OCI-M2 (cell line): ENCODE measurements around the gene MIEF1.
"Not testable (repeated sequence)": the region's sequence is repeated elsewhere in the genome, so short reads cannot be mapped to it uniquely, and the experiment has no call there.

ENCODE experiments used
- DNase-seq: peaks from one replicate; lab custom pipeline; 2025; ENCODE audit not compliant: unreplicated experiment; lab: John Stamatoyannopoulos, UW

The MIEF1 gene

DNA sequence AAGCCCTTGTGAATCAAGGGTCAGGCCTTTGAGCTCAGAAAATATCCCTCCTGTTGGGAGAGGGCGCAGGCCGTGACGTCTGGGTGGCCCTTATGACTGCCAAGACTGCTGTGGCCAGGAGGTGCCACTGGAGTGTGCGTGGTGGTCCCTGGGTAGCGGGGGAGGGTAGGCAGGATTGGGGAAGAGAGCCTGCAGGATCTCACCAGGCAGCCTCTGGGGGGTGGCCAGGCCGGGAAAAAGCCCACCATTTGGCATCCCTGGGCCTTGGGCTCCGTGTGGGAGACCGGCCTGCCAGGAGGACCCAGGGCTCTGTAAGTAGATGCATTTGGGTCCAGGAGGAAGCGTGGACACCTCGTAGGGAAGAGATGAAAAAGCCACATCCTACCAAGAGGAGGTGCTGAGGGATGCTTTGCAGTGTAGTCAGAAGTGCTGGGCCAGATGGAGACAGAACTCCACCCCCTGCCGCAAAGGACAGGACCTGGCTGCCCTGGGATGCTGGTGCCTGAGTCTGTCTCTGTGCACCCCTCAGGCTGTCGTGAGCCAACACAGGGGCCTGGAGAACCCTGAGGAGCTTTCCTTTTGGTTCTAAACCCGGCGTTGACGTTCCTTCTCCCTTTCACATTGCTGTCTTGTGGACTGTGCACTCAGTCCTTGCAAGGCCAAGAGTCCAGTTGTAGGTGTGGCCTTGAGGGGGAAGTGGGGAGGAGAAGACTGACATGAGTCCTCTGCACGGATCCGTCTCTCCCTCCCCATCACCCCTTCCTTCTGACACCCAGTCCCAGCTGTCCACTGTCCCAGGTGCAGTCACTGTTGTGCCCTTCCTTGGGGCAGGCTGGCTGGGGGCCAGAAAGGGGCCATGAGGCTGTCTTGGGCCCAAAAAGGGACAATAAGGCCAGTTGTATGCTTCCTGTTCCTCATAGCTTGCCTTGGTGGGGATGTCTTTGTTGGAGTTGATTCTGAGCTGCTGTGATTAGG, 12.7 kb upstream of the MIEF1 start:
- no peak for DNase-seq

- no peak for DNase-seq
These were observed 11.8 kb upstream of the MIEF1 start for GRCh38 chr22:39490135-39490798.

DNA sequence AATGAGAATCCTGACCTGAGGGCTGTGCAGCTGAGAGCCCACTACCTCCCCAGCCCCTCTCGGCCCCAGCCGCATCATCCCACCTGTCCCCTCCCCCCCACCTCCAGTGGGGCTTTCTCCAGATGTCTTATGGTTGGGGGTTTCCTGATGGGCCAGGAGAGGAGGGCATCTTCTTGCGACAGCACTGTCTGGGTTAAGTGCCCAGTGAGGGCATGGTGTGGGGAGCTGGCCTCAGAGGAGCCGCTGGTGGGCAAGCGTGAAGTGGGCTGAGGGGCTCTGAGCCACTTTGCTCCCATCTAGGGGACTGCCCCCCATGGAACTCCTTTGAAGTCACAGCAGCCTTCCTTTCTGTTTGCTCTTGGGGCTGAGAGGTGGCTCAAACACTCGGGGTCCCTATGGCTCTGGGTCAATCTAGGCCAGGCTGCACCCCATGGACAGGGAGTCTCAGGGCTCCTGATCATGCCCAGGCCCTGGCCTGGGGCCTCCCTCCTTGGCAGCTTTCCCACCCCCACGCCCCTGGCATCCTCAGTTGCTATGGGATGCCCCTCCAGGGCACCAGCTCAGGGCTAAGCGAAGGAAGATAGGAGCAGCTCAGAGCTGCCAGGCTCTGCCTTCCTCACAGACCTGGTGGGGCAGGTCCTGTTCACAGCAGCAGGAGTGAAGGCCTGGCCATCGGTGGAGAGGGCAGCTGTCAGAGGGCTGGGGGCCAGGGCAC, 11.0 kb upstream of the MIEF1 start:
- DNase-seq: no peak

GRCh38 chr22:39491696-39492095, 10.4 kb upstream of the MIEF1 start:
- DNase-seq: no peak

DNA sequence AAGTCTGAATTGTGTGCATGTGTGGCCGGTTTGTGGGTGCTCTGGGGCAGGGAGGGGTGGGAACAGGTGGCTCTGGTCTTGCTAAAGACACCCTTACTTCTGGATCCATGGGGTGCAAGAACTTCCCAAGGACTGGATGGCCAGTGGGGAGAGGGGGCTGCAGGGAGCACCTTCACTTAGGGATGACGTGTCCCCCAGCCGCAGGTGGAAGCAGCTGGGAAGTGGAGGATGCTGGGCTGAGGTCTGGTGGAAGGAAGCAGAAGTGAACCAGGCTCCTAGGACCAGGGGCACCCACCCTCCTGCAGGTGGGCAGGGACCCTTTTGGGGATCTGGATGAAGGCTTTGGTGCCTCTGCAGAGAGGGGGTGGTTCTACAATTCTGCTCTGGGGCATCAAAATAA, 9.9 kb upstream of the MIEF1 start:
- DNase-seq: no peak

DNA sequence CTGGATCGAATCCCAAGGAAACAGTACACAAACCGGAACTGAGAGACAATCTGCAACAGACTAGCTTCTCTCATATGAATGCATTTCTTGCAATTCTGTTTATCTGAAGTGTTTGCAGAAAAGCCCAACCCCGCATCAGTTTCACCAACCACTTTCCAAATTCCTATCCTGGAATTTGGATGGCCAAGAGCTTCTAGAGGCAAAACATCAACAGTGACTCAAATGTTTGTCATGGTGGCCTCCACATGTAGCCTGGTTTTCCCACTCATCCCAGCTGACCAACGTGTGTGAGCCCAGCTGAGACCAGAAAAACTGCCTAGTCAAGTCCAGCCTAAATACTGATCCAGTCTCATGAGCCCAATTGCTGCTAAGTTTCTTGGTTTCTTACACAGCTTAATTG, 8.3 kb upstream of the MIEF1 start:
- DNase-seq: no peak

- no peak for DNase-seq
These were observed 7.5 kb upstream of the MIEF1 start for GRCh38 chr22:39494471-39495120.

DNA sequence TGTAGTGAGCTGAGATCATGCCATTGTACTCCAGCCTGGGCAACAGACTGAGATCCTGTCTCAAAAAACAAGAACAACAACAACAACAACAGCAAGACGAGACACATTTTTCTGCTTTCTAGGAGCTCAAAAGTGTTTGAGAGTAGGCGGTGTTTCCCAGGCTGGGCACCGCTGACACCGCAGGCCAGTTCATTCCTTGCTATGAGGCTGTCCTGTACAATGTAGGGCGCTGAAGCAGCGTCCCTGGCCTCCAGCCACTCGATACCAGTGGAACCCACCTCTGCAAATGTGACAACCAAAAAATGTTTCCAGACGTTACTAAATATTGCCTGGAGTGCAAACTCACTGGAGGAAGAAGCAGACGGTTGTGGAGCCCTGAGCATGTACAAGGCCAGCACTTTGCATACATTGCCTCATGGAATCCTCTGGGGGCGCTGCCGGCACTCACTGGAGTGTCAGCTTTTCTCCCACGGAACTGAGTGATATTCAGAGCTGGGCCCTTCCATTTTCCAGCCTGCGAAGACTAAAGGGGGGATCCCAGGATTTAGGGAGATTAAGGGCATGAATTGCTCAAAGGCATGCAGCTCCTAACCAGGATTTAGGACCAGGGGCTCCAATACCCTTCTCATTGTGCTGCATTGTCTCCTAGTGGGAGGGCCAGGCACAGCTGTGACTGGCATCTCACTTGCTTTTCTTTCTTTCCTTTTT, 5.8 kb upstream of the MIEF1 start:
- no peak for DNase-seq

- no peak for DNase-seq
These were observed 4.7 kb upstream of the MIEF1 start for GRCh38 chr22:39497429-39497828.

- DNase-seq: no peak
These were observed 3.7 kb upstream of the MIEF1 start for GRCh38 chr22:39498368-39498767.

DNA sequence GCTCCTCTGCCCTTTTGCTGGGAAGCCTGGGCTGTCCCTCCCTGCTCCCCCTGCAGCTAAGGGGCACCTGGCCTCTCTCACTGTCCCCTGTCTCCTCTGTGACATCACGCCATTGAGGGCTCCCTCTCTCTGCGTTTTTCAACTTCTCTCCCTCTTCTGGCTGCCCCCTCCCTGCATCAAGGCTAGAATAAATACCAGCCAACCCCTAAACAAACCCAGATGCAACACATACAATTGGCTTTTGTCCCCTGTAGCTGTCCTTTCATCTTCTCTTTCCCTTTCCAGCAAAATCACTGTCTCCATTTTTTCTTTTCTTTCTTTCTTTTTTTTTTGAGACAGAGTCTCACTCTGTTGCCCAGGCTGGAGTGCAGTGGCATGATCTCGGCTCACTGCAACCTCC, 3.3 kb upstream of the MIEF1 start:
- DNase-seq: no peak

DNA sequence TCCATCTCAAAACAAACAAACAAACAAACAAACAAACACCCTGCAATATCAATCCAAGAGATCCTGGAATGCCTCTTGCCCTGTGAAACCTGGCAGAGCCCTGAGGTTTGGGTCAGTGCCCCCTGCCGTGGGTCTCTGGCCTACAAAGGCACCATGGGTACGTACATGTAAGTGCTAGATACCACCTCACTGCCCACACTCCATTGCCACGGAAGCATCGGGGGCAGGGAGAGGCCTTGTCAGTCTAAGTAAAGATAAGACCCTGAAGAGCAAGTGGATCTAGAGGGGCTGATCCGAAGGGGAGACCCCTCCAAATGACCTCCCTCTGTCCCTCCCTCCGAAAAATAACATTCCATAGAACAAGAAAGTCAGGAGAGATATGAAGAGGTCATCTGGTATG, 2.0 kb upstream of the MIEF1 start:
- no peak for DNase-seq

DNA sequence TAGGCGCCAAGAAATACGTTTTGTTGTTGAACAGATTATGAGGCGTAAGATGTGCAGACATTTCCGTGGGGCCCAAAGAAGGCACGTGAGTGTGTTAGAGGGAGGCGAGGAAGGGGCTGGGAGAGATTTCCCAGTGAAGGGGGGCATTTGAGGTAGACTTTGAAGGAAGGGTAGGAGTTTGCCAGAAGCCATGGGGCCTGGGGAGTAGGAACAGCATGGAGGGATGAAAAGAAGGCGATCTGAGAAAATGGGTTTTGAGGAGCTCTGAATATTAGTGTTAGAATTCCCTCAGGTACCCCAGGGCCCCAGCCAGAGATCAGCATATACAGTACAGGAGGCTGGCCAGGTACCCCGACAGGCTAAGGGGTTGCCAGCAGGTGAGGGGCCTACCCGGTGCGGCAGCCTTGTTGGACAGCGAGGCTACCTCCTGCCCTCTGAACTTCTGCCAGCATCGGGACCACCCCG, 414 bp upstream of the MIEF1 start:
- no peak for DNase-seq

- DNase-seq: no peak
These were observed 809 bp downstream of the MIEF1 start for GRCh38 chr22:39502789-39503409.

DNA sequence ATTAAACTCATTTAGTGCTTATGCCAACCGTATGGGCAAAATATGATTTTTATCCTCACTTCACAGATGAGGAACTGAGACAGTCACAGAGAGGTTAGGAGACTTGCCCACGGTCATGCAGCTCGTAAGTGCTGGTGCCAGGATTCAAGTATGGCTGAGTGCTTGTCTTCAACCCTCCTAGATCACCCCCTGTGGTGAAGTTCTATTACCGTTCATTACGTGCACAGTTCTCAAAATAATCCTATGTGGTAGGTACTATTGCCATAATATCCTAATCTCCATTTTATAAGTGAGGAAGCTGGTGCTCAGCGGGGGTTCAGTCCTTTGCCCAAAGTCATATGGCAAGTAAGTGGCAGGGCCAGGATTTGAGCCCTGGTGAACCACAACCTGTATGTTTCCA, 1.5 kb downstream of the MIEF1 start:
- DNase-seq: no peak

- no peak for DNase-seq
These were observed 2.0 kb downstream of the MIEF1 start for GRCh38 chr22:39504071-39504470.

- DNase-seq: not testable (repeated sequence)
These were observed 4.9 kb downstream of the MIEF1 start for GRCh38 chr22:39507021-39507420.

GRCh38 chr22:39508393-39508792, 6.3 kb downstream of the MIEF1 start:
- no peak for DNase-seq

DNA sequence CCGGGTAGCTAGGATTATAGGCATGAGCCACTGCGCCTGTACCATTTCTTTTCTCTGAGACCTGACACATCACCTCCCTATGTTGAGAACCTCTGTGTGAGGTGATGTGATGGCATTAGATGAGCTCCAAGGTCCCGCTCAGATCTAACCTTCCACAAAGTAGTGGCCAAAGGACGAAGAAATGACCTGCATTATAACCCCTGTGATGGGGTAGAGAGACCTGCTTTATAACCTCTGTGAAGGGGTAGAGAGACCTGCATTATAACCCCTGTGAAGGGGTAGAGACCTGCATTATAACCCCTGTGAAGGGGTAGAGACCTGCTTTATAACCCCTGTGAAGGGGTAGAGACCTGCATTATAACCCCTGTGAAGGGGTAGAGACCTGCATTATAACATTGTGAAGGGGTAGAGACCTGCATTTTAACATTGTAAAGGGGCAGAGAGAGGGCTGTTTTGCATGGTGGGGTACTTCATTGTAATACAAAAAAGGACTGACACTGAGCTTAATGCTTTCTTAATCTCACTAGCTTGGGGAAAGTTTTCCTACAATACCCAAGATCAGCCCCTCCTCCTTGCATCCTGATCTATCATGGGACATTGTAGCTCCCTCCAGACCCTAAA, 8.5 kb downstream of the MIEF1 start:
- no peak for DNase-seq

DNA sequence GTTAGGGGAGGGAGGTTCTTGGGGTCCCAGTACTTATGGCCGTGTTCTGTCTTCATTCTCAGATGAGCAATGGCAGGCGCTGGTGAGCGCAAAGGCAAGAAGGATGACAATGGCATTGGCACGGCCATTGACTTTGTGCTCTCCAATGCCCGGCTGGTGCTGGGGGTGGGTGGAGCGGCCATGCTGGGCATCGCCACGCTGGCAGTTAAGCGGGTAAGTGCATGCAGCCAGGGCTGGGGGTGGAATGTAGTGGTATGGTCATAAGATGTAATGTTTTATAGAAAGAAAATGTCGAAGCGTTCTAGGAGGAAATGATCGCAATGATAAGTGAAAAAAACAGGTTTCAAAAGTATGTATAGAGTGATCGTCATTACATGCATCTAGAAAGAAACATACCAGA, 9.1 kb downstream of the MIEF1 start:
- no peak for DNase-seq
